HL-60 (cell line): Measurements from ENCODE around the gene NFIB.

Experiments used
- CTCF ChIP-seq: IDR thresholded peaks from one replicate; pipeline ENCODE4 v1.5.1; 2011; ENCODE audit warnings: low read length, control low read depth, inconsistent platforms; ENCODE audit not compliant: insufficient read depth
- GABPA ChIP-seq: IDR thresholded peaks from 2 replicates; pipeline ENCODE4 v1.6.1; 2012; ENCODE audit warnings: low read depth
- POLR2AphosphoS5 ChIP-seq: IDR thresholded peaks from 2 replicates; pipeline ENCODE4 v1.6.1; 2012; ENCODE audit warnings: low read depth
- REST ChIP-seq: IDR thresholded peaks from 2 replicates; pipeline ENCODE4 v1.6.1; 2012; ENCODE audit warnings: low read depth; ENCODE audit not compliant: insufficient replicate concordance

GRCh38 chr9:14218253-14218652 lies 95.7 kb downstream of the NFIB start:
- TF ChIP-seq CTCF (no peak), GABPA (no peak), REST (no peak), POLR2AphosphoS5 (no peak)
